Stimulated activated naive B cell treated with anti-CD40 and anti-IgM and Interleukin-4, amounts not matched to agents 10 μg/mL and 1 μg/mL and 100 μg/mL, for 72 hours (primary cell): ENCODE results near the gene MDN1.
"Not testable (repeated sequence)": the region's sequence is repeated elsewhere in the genome, so short reads cannot be mapped to it uniquely, and the experiment has no call there.

Source experiments
- ATAC-seq, 2 donors: fragments of 150-1000 bp; cut with Tn5 transposase; replicated peaks; 2 replicates each; pipeline ENCODE4 v1.10.0; 2021; ENCODE audit warnings: moderate library complexity in 1 of 2
- DNase-seq: peaks from one replicate; pipeline ENCODE4 v3.0.0; 2021
- H3K27ac Mint-ChIP-seq: one replicate; pipeline ENCODE4 v1.8.0; 2022; ENCODE audit warnings: mild to moderate bottlenecking, mixed read lengths
- H3K27me3 Mint-ChIP-seq, 2 donors: one replicate each; pipeline ENCODE4 v1.8.0; 2022; ENCODE audit warnings: mixed read lengths in 2 of 2
- H3K36me3 Mint-ChIP-seq, 2 donors: one replicate each; pipeline ENCODE4 v1.8.0; 2022; ENCODE audit warnings: mixed read lengths in 2 of 2, mild to moderate bottlenecking in 1 of 2
- H3K4me1 Mint-ChIP-seq, 2 donors: one replicate each; pipeline ENCODE4 v1.8.0; 2022; ENCODE audit warnings: mixed read lengths in 2 of 2, mild to moderate bottlenecking in 1 of 2
- H3K4me3 Mint-ChIP-seq, 2 donors: one replicate each; pipeline ENCODE4 v1.8.0; 2022; ENCODE audit warnings: mild to moderate bottlenecking in 2 of 2, mixed read lengths in 2 of 2, moderate library complexity in 1 of 2
- H3K9me3 Mint-ChIP-seq, 2 donors: one replicate each; pipeline ENCODE4 v1.8.0; 2022; ENCODE audit warnings: mixed read lengths in 2 of 2, mild to moderate bottlenecking in 1 of 2

MDN1 gene

DNA sequence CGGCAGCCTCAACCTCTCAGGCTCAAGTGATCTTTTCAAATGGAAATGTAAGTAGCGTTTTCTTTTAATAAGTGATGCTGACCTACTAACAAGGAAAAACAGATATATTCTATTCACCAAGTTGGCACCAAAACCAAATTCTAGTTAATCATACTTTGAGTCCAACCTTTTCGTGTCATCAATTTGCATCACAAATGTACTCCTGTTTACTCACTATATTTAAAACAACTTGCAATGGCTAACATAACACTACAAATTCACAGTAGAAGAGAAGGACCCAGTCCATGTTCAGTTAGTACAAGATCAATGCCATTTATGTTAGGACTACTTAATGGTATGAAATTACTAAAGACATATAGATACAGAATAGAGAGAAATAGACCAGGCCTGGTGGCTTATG, 50.0 kb downstream of the MDN1 start:
- H3K27me3 Mint-ChIP-seq: no peaks in the 10 kb centered on the region
- peaks cover 2 to 5% of the 10 kb centered on the region in 2 donors for H3K4me1 Mint-ChIP-seq
- ATAC-seq (no peak), DNase-seq (no peak)
- peaks cover 50 to 79% of the 10 kb centered on the region in 2 donors for H3K36me3 Mint-ChIP-seq
- H3K4me3 Mint-ChIP-seq: no peak overlapping the region
- H3K27ac Mint-ChIP-seq: no peak overlapping the region
- H3K9me3 Mint-ChIP-seq: peaks cover 2 to 4% of the 10 kb centered on the region in 2 donors

DNA sequence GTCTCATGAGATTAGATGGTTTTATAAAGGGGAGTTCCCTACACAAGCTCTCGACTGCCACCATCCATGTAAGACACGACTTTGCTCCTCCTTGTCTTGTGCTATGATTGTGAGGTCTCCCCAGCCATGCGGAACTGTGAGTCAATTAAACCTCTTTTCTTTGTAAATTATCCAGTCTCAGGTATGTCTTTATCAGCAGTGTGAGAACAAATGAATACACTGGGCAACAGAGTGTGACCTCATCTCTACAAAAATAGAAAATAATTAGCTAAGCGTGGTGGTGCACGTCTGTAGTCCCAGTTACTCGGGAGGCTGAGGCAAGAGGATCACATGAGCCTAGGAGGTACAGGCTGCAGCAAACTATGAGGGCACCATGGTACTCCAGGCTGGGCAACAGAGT, 51.3 kb downstream of the MDN1 start:
- Mint-ChIP-seq H3K27me3 (no peaks in the 10 kb centered on the region), H3K36me3 (peaks cover 52 to 75% of the 10 kb centered on the region in 2 donors)

DNA sequence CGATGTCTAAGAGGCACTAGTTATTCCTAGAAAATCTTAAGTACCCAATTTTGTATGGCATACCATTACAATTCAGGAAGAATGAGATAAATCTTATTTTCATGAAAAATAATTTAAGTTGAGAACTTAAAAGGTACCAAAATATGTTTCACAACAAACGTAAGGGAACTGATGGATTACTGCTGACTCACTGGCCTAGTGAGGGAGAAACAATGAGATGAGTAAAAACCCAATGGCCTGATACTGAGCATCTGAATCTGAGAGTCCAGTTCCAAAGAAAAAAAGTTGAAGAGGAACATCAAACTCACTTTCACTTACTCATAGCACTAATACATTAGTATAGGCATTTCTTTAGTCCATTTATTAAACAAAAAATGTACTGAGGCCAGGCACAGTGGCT, 56.0 kb downstream of the MDN1 start:
- no peak for ATAC-seq
- Mint-ChIP-seq H3K4me1 (peaks cover 2 to 5% of the 10 kb centered on the region in 2 donors), H3K9me3 (peaks cover 2 to 6% of the 10 kb centered on the region in 2 donors), H3K27me3 (no peaks in the 10 kb centered on the region), H3K36me3 (peaks cover 49 to 59% of the 10 kb centered on the region in 2 donors), H3K27ac (no peak overlapping the region), H3K4me3 (no peak overlapping the region)
- no peak for DNase-seq

More for the DNA sequence above, 51.3 kb downstream of the MDN1 start:
- Mint-ChIP-seq H3K9me3 (peaks cover 2 to 6% of the 10 kb centered on the region in 2 donors), H3K4me3 (no peak overlapping the region), H3K27ac (peak overlapping the region; percentile 63), H3K4me1 (peaks cover 2 to 5% of the 10 kb centered on the region in 2 donors)
- no peak for DNase-seq
- peak; percentile 23 to 64 for ATAC-seq

DNA sequence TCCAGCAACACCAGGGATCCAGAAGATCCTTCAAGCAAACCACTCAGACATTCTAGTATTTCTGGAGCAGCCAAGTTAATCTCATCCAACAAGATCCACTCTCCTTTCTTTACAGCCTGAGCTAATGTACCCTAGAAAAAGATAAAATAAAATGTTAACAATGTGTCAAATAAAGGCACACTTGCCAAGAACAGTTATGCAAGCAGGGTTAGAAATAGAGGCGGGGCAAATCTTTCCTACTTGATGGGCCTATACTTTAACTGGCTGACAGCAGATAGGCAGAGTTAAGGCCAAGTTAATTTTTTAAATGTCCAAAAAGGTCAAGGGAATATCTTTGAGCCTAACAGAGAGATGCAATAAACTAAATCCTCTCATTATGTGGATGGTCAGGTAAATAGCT, 60.8 kb downstream of the MDN1 start:
- no peaks in the 10 kb centered on the region for H3K9me3 Mint-ChIP-seq

DNA sequence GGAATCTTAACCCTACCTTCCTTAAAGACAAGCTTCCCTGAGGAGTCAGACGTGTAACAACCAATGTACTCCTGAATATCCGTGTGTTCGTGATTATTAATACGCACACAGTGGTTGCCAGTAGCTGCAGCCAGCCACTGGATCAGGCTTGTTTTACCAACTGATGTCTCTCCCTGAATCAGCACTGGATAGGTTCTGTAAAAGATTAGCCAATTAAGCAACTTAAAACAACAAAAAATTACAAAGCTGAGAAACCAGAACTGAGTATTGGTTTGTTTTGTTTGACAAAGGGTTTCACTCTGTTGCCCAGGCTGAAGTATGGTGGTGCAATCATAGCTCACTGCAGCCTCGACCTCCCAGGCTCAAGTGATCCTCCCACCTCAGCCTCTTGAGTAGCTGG, 69.3 kb downstream of the MDN1 start:
- DNase-seq (no peak), ATAC-seq (no peak)
- Mint-ChIP-seq H3K27me3 (no peaks in the 10 kb centered on the region), H3K36me3 (peaks cover 46 to 66% of the 10 kb centered on the region in 2 donors), H3K4me3 (no peak overlapping the region), H3K9me3 (no peaks in the 10 kb centered on the region), H3K27ac (peak overlapping the region; percentile 69), H3K4me1 (no peaks in the 10 kb centered on the region)

More for the DNA sequence above, 60.8 kb downstream of the MDN1 start:
- Mint-ChIP-seq H3K36me3 (peaks cover 36 to 49% of the 10 kb centered on the region in 2 donors), H3K27me3 (no peaks in the 10 kb centered on the region), H3K4me3 (no peak overlapping the region), H3K27ac (no peak overlapping the region), H3K4me1 (no peaks in the 10 kb centered on the region)
- no peak for ATAC-seq
- no peak for DNase-seq

DNA sequence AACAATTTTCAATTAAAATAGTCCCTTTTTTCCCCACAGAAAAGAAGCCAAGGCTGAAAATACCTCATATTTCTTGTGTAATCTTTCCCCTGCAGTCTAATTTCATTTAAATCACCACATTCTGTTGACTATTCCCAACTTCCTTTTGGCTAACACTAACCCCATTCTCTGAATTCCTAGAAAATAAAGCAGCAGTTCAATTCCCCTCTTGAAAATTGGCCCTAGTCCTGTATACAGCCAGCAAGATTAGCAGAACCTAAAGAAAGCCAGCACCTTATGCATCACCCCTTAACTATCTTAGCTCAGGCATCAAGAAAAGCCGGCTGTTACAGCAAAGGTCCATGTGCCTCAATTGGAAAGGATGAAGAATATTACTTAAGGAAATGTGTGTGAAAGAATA, 69.7 kb downstream of the MDN1 start:
- H3K9me3 Mint-ChIP-seq: no peaks in the 10 kb centered on the region
- DNase-seq (no peak), ATAC-seq (no peak)
- H3K36me3 Mint-ChIP-seq: peaks cover 48 to 65% of the 10 kb centered on the region in 2 donors
- H3K4me3 Mint-ChIP-seq: no peak overlapping the region
- no peaks in the 10 kb centered on the region for H3K4me1 Mint-ChIP-seq
- peak overlapping the region; percentile 69 for H3K27ac Mint-ChIP-seq
- H3K27me3 Mint-ChIP-seq: no peaks in the 10 kb centered on the region

DNA sequence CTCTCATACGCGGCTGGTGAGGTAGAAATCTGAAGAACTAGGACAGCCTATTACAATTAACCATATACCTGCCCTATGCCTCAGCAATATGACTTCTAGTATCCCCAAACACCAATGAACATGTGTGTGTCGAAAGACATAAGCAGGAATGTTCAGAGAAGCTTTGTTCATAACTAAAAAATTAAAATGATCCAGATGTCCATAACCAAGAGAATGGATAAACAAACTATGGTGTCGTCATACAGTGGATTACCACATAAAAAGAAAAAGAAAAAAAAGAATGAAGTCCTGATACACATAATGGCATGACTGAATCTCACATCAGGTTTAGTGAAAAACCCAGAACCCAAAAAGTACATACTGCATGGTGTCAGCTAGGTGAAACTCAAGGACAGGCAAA, 73.9 kb downstream of the MDN1 start:
- no peak for ATAC-seq
- H3K4me3 Mint-ChIP-seq: no peak overlapping the region
- DNase-seq: no peak
- no peaks in the 10 kb centered on the region for H3K27me3 Mint-ChIP-seq
- no peaks in the 10 kb centered on the region for H3K9me3 Mint-ChIP-seq
- peaks cover 56 to 57% of the 10 kb centered on the region in 2 donors for H3K36me3 Mint-ChIP-seq
- no peak overlapping the region for H3K27ac Mint-ChIP-seq
- H3K4me1 Mint-ChIP-seq: no peaks in the 10 kb centered on the region

DNA sequence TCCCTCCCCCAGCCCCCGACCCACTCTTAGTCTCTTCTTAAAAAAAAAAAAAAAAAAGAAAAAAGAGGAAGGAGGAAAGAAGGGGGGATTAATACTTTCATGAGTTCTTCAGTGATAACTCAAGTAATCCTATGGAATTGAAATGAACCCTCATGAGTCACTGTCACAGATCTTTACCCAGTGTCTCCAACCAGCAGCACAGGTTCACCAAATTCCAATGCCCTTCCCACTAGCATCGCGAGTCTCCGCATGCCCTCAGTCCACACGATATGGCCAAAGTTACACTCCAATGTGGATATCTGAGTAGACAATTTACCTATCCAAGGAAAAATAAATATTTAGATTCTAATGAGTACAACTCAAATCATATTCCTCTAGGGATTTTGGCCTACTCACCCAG, 74.5 kb downstream of the MDN1 start:
- H3K27me3 Mint-ChIP-seq: no peaks in the 10 kb centered on the region
- H3K36me3 Mint-ChIP-seq: peaks cover 54 to 62% of the 10 kb centered on the region in 2 donors
- ATAC-seq (no peak), DNase-seq (no peak)
- H3K4me3 Mint-ChIP-seq: no peak overlapping the region
- H3K4me1 Mint-ChIP-seq: no peaks in the 10 kb centered on the region
- no peaks in the 10 kb centered on the region for H3K9me3 Mint-ChIP-seq
- H3K27ac Mint-ChIP-seq: no peak overlapping the region

DNA sequence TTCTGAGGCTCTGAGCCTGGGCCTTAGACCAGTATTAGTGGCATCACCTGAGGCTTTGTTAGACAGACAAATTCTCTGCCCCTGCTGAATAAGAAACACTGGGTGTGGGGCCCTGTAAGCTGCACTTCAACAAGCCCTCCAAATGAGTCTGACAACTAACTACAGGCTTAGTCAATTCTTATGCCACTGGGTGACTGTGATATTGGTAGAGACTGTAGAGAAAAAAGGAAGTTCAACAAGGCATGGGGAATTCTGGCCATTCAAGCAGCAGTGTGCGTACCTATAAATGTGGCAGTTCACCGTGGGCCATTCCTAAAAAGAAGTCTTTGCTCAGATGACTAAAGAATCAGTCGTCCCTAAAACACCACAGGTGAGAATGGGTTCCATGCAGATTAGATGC, 82.7 kb downstream of the MDN1 start:
- Mint-ChIP-seq H3K27me3 (no peaks in the 10 kb centered on the region), H3K36me3 (peaks cover 46 to 61% of the 10 kb centered on the region in 2 donors), H3K9me3 (peaks cover 4% of the 10 kb centered on the region in 2 donors), H3K27ac (no peak overlapping the region), H3K4me1 (no peaks in the 10 kb centered on the region), H3K4me3 (no peak overlapping the region)
- DNase-seq (no peak), ATAC-seq (peak; percentile 46 to 67)

DNA sequence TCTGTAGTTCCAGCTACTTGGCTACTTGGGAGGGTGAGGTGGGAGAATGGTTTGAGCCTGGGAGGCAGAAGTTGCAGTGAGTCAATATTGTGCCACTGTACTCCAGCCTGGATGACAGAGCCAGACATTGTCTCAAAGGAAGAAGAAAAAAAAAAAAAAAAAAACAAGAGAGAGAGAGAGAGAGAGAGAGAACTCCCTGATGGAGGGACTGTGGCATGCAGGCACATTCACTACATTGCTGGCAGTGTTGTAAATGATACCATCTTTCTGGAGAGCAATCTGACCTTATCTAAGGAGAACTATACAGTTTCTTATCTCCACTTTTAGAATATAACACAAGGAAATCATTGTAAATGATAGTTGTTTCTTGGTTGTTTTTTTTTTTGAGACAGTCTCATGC, 85.1 kb downstream of the MDN1 start:
- Mint-ChIP-seq H3K9me3 (peaks cover 4% of the 10 kb centered on the region in 2 donors), H3K4me1 (no peaks in the 10 kb centered on the region), H3K36me3 (peaks cover 51 to 64% of the 10 kb centered on the region in 2 donors), H3K4me3 (no peak overlapping the region), H3K27ac (no peak overlapping the region), H3K27me3 (no peaks in the 10 kb centered on the region)
- ATAC-seq: no peak
- DNase-seq: no peak

DNA sequence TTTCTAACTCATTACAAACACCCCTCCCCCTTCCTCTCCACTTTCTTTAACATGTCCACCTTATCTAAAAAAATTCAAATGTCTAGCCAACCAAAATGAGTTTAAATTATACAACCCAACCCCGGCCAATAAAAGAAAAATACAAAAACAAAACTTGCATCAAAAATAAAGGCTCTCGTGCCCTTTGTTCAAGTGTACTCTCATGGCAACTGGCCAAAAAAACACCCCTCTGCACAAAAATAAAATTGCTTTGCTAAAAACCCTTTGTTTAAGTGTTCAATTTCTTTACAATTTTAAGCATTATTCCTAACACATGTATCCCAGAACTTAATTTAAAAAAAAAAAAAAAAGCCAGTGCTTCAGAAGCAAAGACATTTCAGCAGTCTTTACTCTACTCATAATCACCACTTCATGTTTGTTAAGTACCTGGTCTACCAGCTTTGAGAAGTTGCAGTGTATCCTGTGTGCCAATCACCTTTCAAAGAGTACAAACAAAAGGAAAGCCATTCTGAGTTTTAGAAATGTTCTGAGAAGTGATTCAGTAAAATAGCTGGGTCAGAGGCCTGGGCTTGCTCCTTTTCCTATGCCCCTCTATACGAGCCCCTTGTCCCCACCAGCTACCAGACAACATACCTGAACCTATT, 87.5 kb downstream of the MDN1 start:
- H3K4me3 Mint-ChIP-seq: no peak overlapping the region
- H3K9me3 Mint-ChIP-seq: peaks cover 4% of the 10 kb centered on the region in 2 donors
- H3K27ac Mint-ChIP-seq: no peak overlapping the region
- H3K27me3 Mint-ChIP-seq: no peaks in the 10 kb centered on the region
- H3K4me1 Mint-ChIP-seq: no peaks in the 10 kb centered on the region
- no peak for ATAC-seq
- no peak for DNase-seq
- peaks cover 51 to 68% of the 10 kb centered on the region in 2 donors for H3K36me3 Mint-ChIP-seq

DNA sequence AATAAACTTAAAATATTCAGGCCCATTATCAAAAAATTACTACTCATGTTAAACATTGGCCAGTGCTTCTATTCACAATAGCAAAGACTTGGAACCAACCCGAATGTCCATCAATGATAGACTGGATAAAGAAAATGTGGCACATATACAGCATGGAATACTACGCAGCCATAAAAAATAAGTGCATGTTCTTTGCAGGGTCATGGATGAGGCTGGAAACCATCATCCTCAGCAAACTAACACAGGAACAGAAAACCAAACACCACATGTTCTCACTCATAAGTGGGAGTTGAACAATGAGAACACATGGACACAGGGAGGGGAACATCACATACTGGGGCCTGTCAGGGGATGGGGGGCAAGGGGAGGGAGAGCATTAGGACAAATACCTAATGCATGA, 88.3 kb downstream of the MDN1 start:
- H3K27ac Mint-ChIP-seq, DNase-seq, H3K27me3 Mint-ChIP-seq, H3K4me1 Mint-ChIP-seq, H3K4me3 Mint-ChIP-seq, ATAC-seq, H3K9me3 Mint-ChIP-seq: not testable (repeated sequence)
- peaks cover 50 to 70% of the 10 kb centered on the region in 2 donors for H3K36me3 Mint-ChIP-seq

DNA sequence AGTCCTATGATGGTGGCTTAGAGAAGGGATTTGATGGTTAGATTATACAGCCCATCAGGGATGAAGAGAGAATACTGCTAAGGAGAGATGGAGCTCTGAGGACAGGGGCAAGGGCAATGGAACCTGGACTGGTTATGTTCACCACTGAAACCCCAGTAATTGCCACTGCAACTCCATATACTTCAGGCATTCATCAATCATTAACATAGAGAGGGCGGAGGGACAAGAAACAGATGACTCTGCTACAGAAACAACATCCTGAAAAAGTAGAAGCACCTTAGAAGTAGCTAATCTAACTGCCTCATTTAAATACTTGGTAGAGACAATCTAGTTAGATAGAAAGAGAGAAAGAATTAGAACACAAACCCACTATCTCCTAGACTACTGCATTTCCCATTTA, 89.8 kb downstream of the MDN1 start:
- Mint-ChIP-seq H3K4me1 (no peaks in the 10 kb centered on the region), H3K36me3 (peaks cover 51 to 71% of the 10 kb centered on the region in 2 donors), H3K27me3 (no peaks in the 10 kb centered on the region), H3K27ac (no peak overlapping the region), H3K9me3 (peaks cover 4% of the 10 kb centered on the region in 2 donors), H3K4me3 (no peak overlapping the region)
- no peak for ATAC-seq
- DNase-seq: no peak

DNA sequence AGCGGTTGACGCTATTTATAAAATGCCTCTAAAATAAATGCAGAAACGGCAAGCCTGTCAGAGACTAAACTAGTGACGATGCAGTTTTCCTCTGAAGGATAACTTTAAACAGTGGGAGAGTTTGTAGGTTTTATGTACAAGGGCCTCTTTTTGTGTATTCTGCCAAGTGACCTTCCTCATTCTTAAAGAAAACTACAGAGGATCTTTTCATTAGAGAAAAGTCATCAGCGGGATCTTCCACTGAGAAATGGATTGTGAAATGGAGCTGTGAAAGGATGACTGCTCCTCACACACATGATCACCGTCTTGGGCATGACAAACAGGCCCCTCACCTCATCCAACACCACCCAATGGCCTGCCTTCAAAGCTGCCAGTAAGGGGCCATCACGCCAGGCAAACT, 92.1 kb downstream of the MDN1 start:
- DNase-seq (no peak), ATAC-seq (no peak)
- H3K27ac Mint-ChIP-seq: no peak overlapping the region
- peaks cover 50 to 73% of the 10 kb centered on the region in 2 donors for H3K36me3 Mint-ChIP-seq
- H3K27me3 Mint-ChIP-seq: no peaks in the 10 kb centered on the region
- no peaks in the 10 kb centered on the region for H3K4me1 Mint-ChIP-seq
- H3K9me3 Mint-ChIP-seq: peaks cover 2 to 3% of the 10 kb centered on the region in 2 donors
- H3K4me3 Mint-ChIP-seq: no peak overlapping the region

DNA sequence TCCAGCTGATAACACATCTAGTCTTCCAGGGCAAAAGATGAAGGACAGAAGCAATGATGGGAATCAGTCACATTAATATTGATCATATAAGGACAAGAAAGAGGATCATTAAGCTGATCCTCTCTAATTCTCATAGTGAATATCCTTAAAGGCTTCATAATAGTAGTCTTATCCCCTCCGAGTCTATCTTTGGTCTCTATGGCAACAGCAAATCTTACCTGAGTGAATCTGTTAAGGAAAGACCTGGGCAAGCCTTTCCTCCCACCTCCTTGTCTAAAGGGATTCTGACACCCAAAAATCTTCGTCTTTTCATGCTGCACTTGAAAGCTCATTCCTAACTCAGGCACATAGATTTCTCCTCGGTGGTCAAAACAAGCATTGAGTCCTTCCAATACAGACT, 94.6 kb downstream of the MDN1 start:
- Mint-ChIP-seq H3K4me1 (no peaks in the 10 kb centered on the region), H3K36me3 (peaks cover 37 to 65% of the 10 kb centered on the region in 2 donors), H3K9me3 (no peaks in the 10 kb centered on the region), H3K4me3 (no peak overlapping the region), H3K27me3 (no peaks in the 10 kb centered on the region), H3K27ac (no peak overlapping the region)
- no peak for ATAC-seq
- DNase-seq: no peak
